Urinary bladder (tissue), 4 donors: ENCODE data around the gene TNS3. TPM values are rescaled to one million over a fixed set of nuclear protein-coding genes. Genes with fewer than 3 reads are reported as not detected.

ENCODE experiments used
- DNase-seq: peaks from one replicate; pipeline ENCODE4 v3.0.0-alpha.2; 2015; ENCODE audit errors: extremely low spot score
- H3K27ac ChIP-seq: one replicate; pipeline ENCODE4 v1.5.1; 2013; ENCODE audit warnings: low read depth, mild to moderate bottlenecking, moderate library complexity
- H3K36me3 ChIP-seq: one replicate; pipeline ENCODE4 v1.6.1; 2013; ENCODE audit warnings: mild to moderate bottlenecking, moderate library complexity; ENCODE audit not compliant: insufficient read depth
- H3K4me1 ChIP-seq: one replicate; pipeline ENCODE4 v1.6.1; 2013; ENCODE audit warnings: mild to moderate bottlenecking, moderate library complexity; ENCODE audit not compliant: insufficient read depth
- H3K4me3 ChIP-seq: one replicate; pipeline ENCODE4 v1.5.1; 2013; ENCODE audit warnings: low read depth, low read length
- WGBS: extraction: QIAGEN DNeasy Blood & Tissue Kit; methylation state at CpG from one replicate; pipeline ENCODE4 v1.1.7; 2013; 5-methylcytosine and 5-hydroxymethylcytosine counted together
- polyA plus RNA-seq: library from polyadenylated mRNA; stranded (reverse); fragments of 200-250 nt; gene quantifications from one replicate; pipeline ENCODE4 v1.2.3, GENCODE V29; 2013
- total RNA-seq: library from RNA; depleted of rRNA; stranded (reverse); fragments of >200 nt; gene quantifications from one replicate; pipeline ENCODE4 v1.2.3, GENCODE V29; 2014
- donor health status: healthy with polysubstance abuse.
- donor health status: healthy.

Gene TNS3
- 71.3 TPM for total RNA-seq
- polyA plus RNA-seq = 15.5 TPM

GRCh38 chr7:47581804-47582763 lies at the start of gene TNS3:
Gene TNS3, minus strand, starts transcription at chr7:47582111. Its CDS starts 142,475 bp downstream, at chr7:47439636.
- 11% methylated on average over 84 of the region's 85 CpGs for WGBS
- no peaks in the 10 kb centered on the region for H3K36me3 ChIP-seq
- H3K4me1 ChIP-seq = peaks cover 2% of the 10 kb centered on the region

GRCh38 chr7:47631711-47632110 lies 49.8 kb upstream of the TNS3 start:
- no peak overlapping the region for H3K4me3 ChIP-seq
- WGBS = 94% methylated on average over 13 of the region's 13 CpGs
- no peaks in the 10 kb centered on the region for H3K36me3 ChIP-seq
- H3K27ac ChIP-seq = no peak overlapping the region
- DNase-seq = no peak
- no peaks in the 10 kb centered on the region for H3K4me1 ChIP-seq

More at GRCh38 chr7:47581804-47582763, at the start of gene TNS3:
- Histone ChIP-seq H3K27ac (no peak within 1 kb of the TSS), H3K4me3 (peak within 1 kb of the TSS; percentile 70)
- DNase-seq = no peak

GRCh38 chr7:47627580-47628283 lies 45.8 kb upstream of the TNS3 start:
- WGBS = 75% methylated on average over 7 of the region's 7 CpGs

GRCh38 chr7:47625861-47626715 lies 44.2 kb upstream of the TNS3 start:
- WGBS = 94% methylated on average over 10 of the region's 10 CpGs
- no peak for DNase-seq
- Histone ChIP-seq H3K36me3 (no peaks in the 10 kb centered on the region), H3K27ac (no peak overlapping the region), H3K4me3 (no peak overlapping the region), H3K4me1 (no peaks in the 10 kb centered on the region)

More at GRCh38 chr7:47627580-47628283, 45.8 kb upstream of the TNS3 start:
- Histone ChIP-seq H3K4me3 (no peak overlapping the region), H3K27ac (no peak overlapping the region), H3K36me3 (no peaks in the 10 kb centered on the region), H3K4me1 (no peaks in the 10 kb centered on the region)
- DNase-seq = no peak

- Histone ChIP-seq H3K36me3 (no peaks in the 10 kb centered on the region), H3K27ac (no peak overlapping the region), H3K4me3 (no peak overlapping the region), H3K4me1 (no peaks in the 10 kb centered on the region)
- no peak for DNase-seq
Measured at GRCh38 chr7:47624689-47625088, 42.8 kb upstream of the TNS3 start.

- no peak overlapping the region for H3K4me3 ChIP-seq
- DNase-seq = peak; percentile 93
- no peak overlapping the region for H3K27ac ChIP-seq
- H3K36me3 ChIP-seq = no peaks in the 10 kb centered on the region
- 17% methylated on average over 11 of the region's 11 CpGs for WGBS
- no peaks in the 10 kb centered on the region for H3K4me1 ChIP-seq
Measured at GRCh38 chr7:47622946-47623640, 41.2 kb upstream of the TNS3 start.

GRCh38 chr7:47622586-47622945 lies 40.7 kb upstream of the TNS3 start:
- Histone ChIP-seq H3K27ac (no peak overlapping the region), H3K4me1 (no peaks in the 10 kb centered on the region), H3K36me3 (no peaks in the 10 kb centered on the region), H3K4me3 (no peak overlapping the region)
- no peak for DNase-seq

GRCh38 chr7:47621979-47622561 lies 40.2 kb upstream of the TNS3 start:
- no peak for DNase-seq
- H3K27ac ChIP-seq = no peak overlapping the region
- H3K4me3 ChIP-seq = no peak overlapping the region
- no peaks in the 10 kb centered on the region for H3K36me3 ChIP-seq
- H3K4me1 ChIP-seq = no peaks in the 10 kb centered on the region
- WGBS = 63% methylated on average over 14 of the region's 14 CpGs

- Histone ChIP-seq H3K4me3 (no peak overlapping the region), H3K27ac (no peak overlapping the region), H3K4me1 (no peaks in the 10 kb centered on the region), H3K36me3 (no peaks in the 10 kb centered on the region)
- DNase-seq = no peak
- WGBS = 85% methylated on average over 12 of the region's 12 CpGs
Measured at GRCh38 chr7:47621347-47621746, 39.4 kb upstream of the TNS3 start.

GRCh38 chr7:47619806-47620205 lies 37.9 kb upstream of the TNS3 start:
- no peaks in the 10 kb centered on the region for H3K4me1 ChIP-seq
- no peak overlapping the region for H3K4me3 ChIP-seq
- no peak for DNase-seq
- H3K27ac ChIP-seq = no peak overlapping the region
- H3K36me3 ChIP-seq = no peaks in the 10 kb centered on the region

GRCh38 chr7:47617131-47617530 lies 35.2 kb upstream of the TNS3 start:
- Histone ChIP-seq H3K27ac (no peak overlapping the region), H3K4me3 (no peak overlapping the region), H3K4me1 (no peaks in the 10 kb centered on the region), H3K36me3 (no peaks in the 10 kb centered on the region)
- WGBS = 92% methylated on average over 4 of the region's 4 CpGs
- DNase-seq = no peak

GRCh38 chr7:47614450-47614849 lies 32.5 kb upstream of the TNS3 start:
- H3K36me3 ChIP-seq = no peaks in the 10 kb centered on the region
- WGBS = 82% methylated on average over 6 of the region's 6 CpGs
- H3K4me1 ChIP-seq = no peaks in the 10 kb centered on the region
- H3K27ac ChIP-seq = no peak overlapping the region
- DNase-seq = no peak
- no peak overlapping the region for H3K4me3 ChIP-seq
